ENCODE data around the gene ACD.
"Not testable (repeated sequence)": the region's sequence is repeated elsewhere in the genome, so short reads cannot be mapped to it uniquely, and the experiment has no call there.

ACD gene

GRCh38 chr16:67697422-67698185 is 37.5 kb upstream of the ACD start:
- Histone ChIP-seq H3K4me1 (ENCODE audit: control insufficient read depth, insufficient read depth, low read length) (no peaks in the 10 kb centered on the region), H3K27ac (ENCODE audit: extremely low read depth, low read depth, low read length) (no peak overlapping the region), H3K9me3 (ENCODE audit: control insufficient read depth, insufficient read depth, low read depth, low read length) (no peaks in the 10 kb centered on the region), H3K4me3 (ENCODE audit: low read depth, low read length) (no peak overlapping the region), H3K36me3 (ENCODE audit: control insufficient read depth in 2 of 2, insufficient read depth in 1 of 2, low read length in 2 of 2) (peaks cover 0 to 5% of the 10 kb centered on the region in 2 experiments; a peak in 2 of 3 replicates)
- CTCF ChIA-PET: interaction anchor here (0.6 to 2.3 kb wide), 4 partner anchors 25 to 176 kb away, joined by 3 to 9 read pairs (median 3); no protein-coding TSS in a partner anchor
- POLR2A ChIA-PET: no interaction called here
- no peak for TF ChIP-seq ZNF19 (tag by site-specific recombination; IDR thresholded peaks at IDR 0.05; ENCODE audit: low read depth)
- TF ChIP-seq TCF7L2 (IDR thresholded peaks at IDR 0.05; ENCODE audit: borderline replicate concordance, low read depth, low read length): no peak
- no peak for TF ChIP-seq ZNF521 (tag by site-specific recombination; IDR thresholded peaks at IDR 0.05)
- no peak for TF ChIP-seq ZBTB44 (tag by site-specific recombination; IDR thresholded peaks at IDR 0.05)
- no peak for TF ChIP-seq ZNF148 (tag by site-specific recombination; IDR thresholded peaks at IDR 0.05; ENCODE audit: borderline replicate concordance)
- TF ChIP-seq ZNF248 (tag by site-specific recombination; IDR thresholded peaks at IDR 0.05): no peak
- no peak for TF ChIP-seq ZNF707 (tag by site-specific recombination; IDR thresholded peaks at IDR 0.05)
- TF ChIP-seq ZFP3 (tag by site-specific recombination; IDR thresholded peaks at IDR 0.05; ENCODE audit: low read depth): no peak
- no peak for TF ChIP-seq ZNF629 (tag by site-specific recombination; IDR thresholded peaks at IDR 0.05)
- TF ChIP-seq ZNF423 (tag by site-specific recombination; IDR thresholded peaks at IDR 0.05): no peak
- no peak for TF ChIP-seq ZNF292 (tag by site-specific recombination; IDR thresholded peaks at IDR 0.05; ENCODE audit: borderline replicate concordance, low read depth)

- TF ChIP-seq PRDM1 (tag by site-specific recombination; IDR thresholded peaks at IDR 0.05) (peak; percentile 84), ZNF600 (tag by site-specific recombination; IDR thresholded peaks at IDR 0.05) (no peak), ZNF701 (tag by site-specific recombination; IDR thresholded peaks at IDR 0.05) (no peak)
- Histone ChIP-seq H3K4me3 (ENCODE audit: low read depth, low read length) (no peak overlapping the region), H3K36me3 (ENCODE audit: control insufficient read depth in 2 of 2, insufficient read depth in 1 of 2, low read length in 2 of 2) (peaks cover 0 to 5% of the 10 kb centered on the region in 2 experiments; a peak in 2 of 3 replicates), H3K27ac (ENCODE audit: extremely low read depth, low read depth, low read length) (no peak overlapping the region), H3K4me1 (ENCODE audit: control insufficient read depth, insufficient read depth, low read length) (no peaks in the 10 kb centered on the region), H3K9me3 (ENCODE audit: control insufficient read depth, insufficient read depth, low read depth, low read length) (no peaks in the 10 kb centered on the region)
- ChIA-PET CTCF (no interaction called here), POLR2A (no interaction called here)
These were observed 34.6 kb upstream of the ACD start for GRCh38 chr16:67694611-67695010.

DNA sequence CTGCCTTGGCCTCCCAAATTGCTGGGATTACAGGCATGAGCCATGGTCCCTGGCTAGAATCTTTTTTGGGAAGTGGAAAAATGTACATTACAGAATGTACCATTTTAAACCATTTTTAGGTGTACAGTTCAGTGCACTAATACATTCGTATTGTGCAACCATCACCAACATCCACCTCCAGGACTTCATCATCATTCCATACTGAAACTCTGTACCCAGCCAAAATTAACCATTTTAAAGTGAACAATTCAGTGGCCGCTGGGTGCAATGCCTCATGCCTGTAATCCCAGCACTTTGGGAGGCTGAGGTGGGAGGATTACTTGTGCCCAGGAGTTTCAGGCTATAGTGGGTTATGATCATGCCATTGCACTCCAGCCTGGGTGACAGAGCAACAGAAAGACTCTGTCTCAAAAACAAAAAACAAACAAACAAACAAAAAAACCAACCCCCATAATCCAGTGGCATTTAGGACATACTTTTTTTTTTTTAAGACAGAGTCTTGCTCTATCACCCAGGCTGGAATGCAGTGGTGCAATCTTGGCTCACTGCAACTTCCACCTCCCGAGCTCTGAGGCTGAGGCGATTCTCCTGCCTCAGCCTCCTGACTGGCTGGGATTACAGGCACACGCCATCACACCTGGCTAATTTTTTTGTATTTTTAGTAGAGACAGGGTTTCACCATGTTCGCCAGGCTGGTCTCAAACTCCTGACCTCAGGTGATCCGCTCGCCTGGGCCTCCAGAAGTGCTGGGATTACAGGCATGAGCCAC is 33.6 kb upstream of the ACD start:
- POLR2A ChIA-PET: interaction anchor here (1.0 kb wide), 1 partner anchor 15 kb away, joined by 4 read pairs; no protein-coding TSS in a partner anchor
- CTCF ChIA-PET: interaction anchor here (0.7 to 1.3 kb wide), 3 partner anchors 49 to 123 kb away, joined by 3 to 6 read pairs (median 3); partner anchors contain the start of gene CARMIL2
- not testable (repeated sequence) for H3K9me3 ChIP-seq (ENCODE audit: control insufficient read depth, insufficient read depth, low read depth, low read length); H3K4me3 ChIP-seq (ENCODE audit: low read depth, low read length); H3K36me3 ChIP-seq (ENCODE audit: control insufficient read depth in 2 of 2, insufficient read depth in 1 of 2, low read length in 2 of 2); H3K4me1 ChIP-seq (ENCODE audit: control insufficient read depth, insufficient read depth, low read length); H3K27ac ChIP-seq (ENCODE audit: extremely low read depth, low read depth, low read length)
- TF ChIP-seq PRDM10 (tag by site-specific recombination; IDR thresholded peaks at IDR 0.05): peak; percentile 83

Data from HEK293 (cell line).